K562 (cell line): ENCODE data around the gene SYNJ2. TPM values are rescaled to one million over a fixed set of nuclear protein-coding genes. Genes with fewer than 3 reads are reported as not detected.

Experiments used
- ATAC-seq: fragments of 200-7000 bp; cut with Tn5 transposase; 3 replicates; pipeline ENCODE4 v1.9.1; 2020; ENCODE audit warnings: moderate library complexity
- BruUV-seq: library from RNA; stranded (reverse); fragments of 400-500 nt; replicated peaks from 2 replicates; lab custom pipeline; 2021; lab: Mats Ljungman, UMichigan
- CTCF ChIA-PET: fragments of 300-600 bp; formaldehyde crosslinking; extraction: SDS; loops from one replicate; lab custom pipeline; 2021; ENCODE audit warnings: low intra/inter-chr PET ratio; lab: Yijun Ruan, JAX
- POLR2A ChIA-PET: fragments of 300-600, 350-650 bp; sonication (Branson Sonifier 250); formaldehyde crosslinking; extraction: SDS; loops from one replicate; lab custom pipeline; 2021; ENCODE audit warnings: antibody characterized with exemption, inconsistent platforms; lab: Yijun Ruan, JAX
- DNase-seq, 4 experiments: peaks; one replicate each; pipeline versions ENCODE4 v3.0.0 to v3.0.0-alpha.2; 2011 to 2018; ENCODE audit warnings: low spot score in 3 of 4, mixed read lengths in 3 of 4; ENCODE audit errors: extremely low read depth in 1 of 4
- FAIRE-seq: peaks from 2 replicates; lab custom pipeline; 2011; peaks lifted over from hg19 to GRCh38; lab: Jason Lieb, UNC
- H2AFZ ChIP-seq: 2 replicates; pipeline ENCODE4 v1.6.0; 2011; ENCODE audit warnings: low read depth, low read length, control low read depth, inconsistent platforms
- H3K27ac ChIP-seq: fragments of 200-600 bp; 3 replicates; pipeline ENCODE4 v1.8.0; 2011; ENCODE audit warnings: low read depth, mild to moderate bottlenecking, control low read depth, inconsistent platforms, low read length, moderate library complexity, mixed read lengths; ENCODE audit errors: extremely low read depth
- H3K27me3 ChIP-seq, 2 experiments: fragments of 300-600 bp in 1 of 2; 2 replicates in 1 of 2; 3 replicates in 1 of 2; pipeline versions ENCODE4 v1.6.0 to v1.8.0; 2011; ENCODE audit warnings: inconsistent platforms in 2 of 2, low read length in 2 of 2, mild to moderate bottlenecking in 1 of 2, mixed read lengths in 1 of 2, moderate library complexity in 1 of 2; ENCODE audit not compliant: control insufficient read depth in 2 of 2, insufficient read depth in 2 of 2
- H3K36me3 ChIP-seq: fragments of 300-600 bp; 3 replicates; pipeline ENCODE4 v1.8.0; 2011; ENCODE audit warnings: mild to moderate bottlenecking, low read length, inconsistent platforms; ENCODE audit not compliant: control insufficient read depth, insufficient read depth
- H3K4me1 ChIP-seq, 2 experiments: fragments of 200-600 bp in 1 of 2; replicated peaks in 1 of 2; 2 replicates in 1 of 2; 3 replicates in 1 of 2; pipeline versions ENCODE4 v1.5.1 to v1.8.0; 2011; ENCODE audit warnings: inconsistent platforms in 2 of 2, low read length in 2 of 2, mild to moderate bottlenecking in 1 of 2, mixed read lengths in 1 of 2, moderate library complexity in 1 of 2; ENCODE audit not compliant: control insufficient read depth in 2 of 2, insufficient read depth in 2 of 2
- H3K4me2 ChIP-seq: 2 replicates; pipeline ENCODE4 v1.6.1; 2011; ENCODE audit warnings: low read length, control low read depth, inconsistent platforms, mixed read lengths; ENCODE audit not compliant: insufficient read depth
- H3K4me3 ChIP-seq: fragments of 200-600 bp; sonication (generic), shearing (Covaris generic); 2 replicates; pipeline ENCODE4 v1.5.1; 2016; ENCODE audit warnings: control low read depth, inconsistent platforms
- H3K79me2 ChIP-seq: fragments of 200-600 bp; 3 replicates; pipeline ENCODE4 v1.8.0; 2011; ENCODE audit warnings: low read length, inconsistent platforms; ENCODE audit not compliant: control insufficient read depth, insufficient read depth
- H3K9ac ChIP-seq, 2 experiments: 2 replicates each; pipeline versions ENCODE4 v1.6.0 to v1.6.1; 2011; ENCODE audit warnings: low read depth in 2 of 2, low read length in 2 of 2, control low read depth in 1 of 2, inconsistent platforms in 1 of 2, mild to moderate bottlenecking in 1 of 2, mixed read lengths in 1 of 2; ENCODE audit not compliant: insufficient read depth in 1 of 2
- H3K9me1 ChIP-seq: one replicate; pipeline ENCODE4 v1.6.0; 2011; ENCODE audit warnings: inconsistent platforms, mild to moderate bottlenecking, low read length, moderate library complexity; ENCODE audit not compliant: control insufficient read depth, insufficient read depth
- H3K9me3 ChIP-seq: replicated peaks from 2 replicates; pipeline ENCODE4 v1.5.1; 2011; ENCODE audit warnings: low read depth, low read length, inconsistent platforms; ENCODE audit not compliant: control insufficient read depth, insufficient read depth
- H4K20me1 ChIP-seq: replicated peaks from 2 replicates; pipeline ENCODE4 v1.6.1; 2011; ENCODE audit warnings: low read length, inconsistent platforms, mixed read lengths; ENCODE audit not compliant: control insufficient read depth, insufficient read depth
- AFF1 ChIP-seq, 2 experiments: fragments of 450-650 bp; IDR thresholded peaks; 2 replicates each; pipeline ENCODE4 v1.6.1; 2018; ENCODE audit warnings: mild to moderate bottlenecking in 2 of 2, low read depth in 1 of 2; ENCODE audit not compliant: partially characterized antibody in 2 of 2
- MLX ChIP-seq, 2 experiments: fragments of 450-650 bp in 1 of 2; sonication (generic) in 1 of 2; formaldehyde crosslinking; conservative IDR thresholded peaks; 2 replicates each; pipeline versions ENCODE4 v1.4.0 to v1.8.1; 2020 to 2022; ENCODE audit warnings: mild to moderate bottlenecking in 1 of 2, missing genetic modification reagents in 1 of 2
- SMAD1 ChIP-seq: fragments of 150-350 bp; IDR thresholded peaks from 2 replicates; pipeline ENCODE4 v1.6.1; 2014; ENCODE audit warnings: low read length, low read depth; ENCODE audit not compliant: partially characterized antibody
- WGBS: fragments of 100-300 bp; shearing (Covaris generic); methylation state at CpG from one replicate; pipeline ENCODE4 v1.1.6; 2016; ENCODE audit warnings: low coverage, mixed read lengths; ENCODE audit not compliant: insufficient coverage; ENCODE audit errors: missing lambda C conversion rate; 5-methylcytosine and 5-hydroxymethylcytosine counted together
- in situ Hi-C: fragments of 300-500 bp; cut with MboI; formaldehyde crosslinking; loops from 4 replicates; pipeline ENCODE4 v1.15.0; 2018; ENCODE audit warnings: inconsistent platforms, mixed read lengths
- intact Hi-C: fragments of 100-400 bp; cut with micrococcal nuclease; formaldehyde crosslinking; loops from 2 replicates; pipeline ENCODE4 v1.14.2; 2022
- polyA plus RNA-seq, 8 experiments: library from polyadenylated mRNA; depleted of rRNA in 4 of 8; stranded (reverse) in 5 of 8; unstranded in 3 of 8; fragments of >200 nt; fragmentation: Nextera tagmentation in 2 of 8; fragmentation: Illumina TruSeq in 1 of 8; extraction: Ambion mirVana in 2 of 8; extraction: Trizol in 1 of 8; gene quantifications; 2 replicates each; pipeline versions ENCODE4 v1.2.1 to v1.2.3, GENCODE V29; 2011 to 2014; ENCODE audit warnings: inconsistent platforms in 1 of 8, missing spikeins in 1 of 8
- total RNA-seq, 7 experiments: library from RNA; depleted of rRNA in 6 of 7; stranded (reverse); fragments of >200 nt in 6 of 7; fragmentation: Illumina TruSeq in 2 of 7; extraction: Trizol in 2 of 7; gene quantifications; 2 replicates each; pipeline versions ENCODE4 v1.2.1 to v1.2.3, GENCODE V29; 2011 to 2021; ENCODE audit warnings: low replicate concordance in 1 of 7

SYNJ2 gene
- total and polyA plus RNA-seq, 9 of the 15 experiments (the other 6 are each of a cell fraction or from before 2014, with no cell fraction given) = 3.0 to 27.7 (median 17.8) TPM

GRCh38 chr6:158072083-158072721, 90.5 kb downstream of the SYNJ2 start (continued):
- TF ChIP-seq MLX (CRISPR knock-in tag; conservative IDR thresholded peaks at IDR 0.05) (no peak), SMAD1 (no peak)

GRCh38 chr6:158073776-158074175, 92.1 kb downstream of the SYNJ2 start:
- Histone ChIP-seq H3K4me2 (no peak overlapping the region), H3K4me3 (no peak overlapping the region), H2AFZ (no peak overlapping the region), H3K36me3 (peaks cover 60% of the 10 kb centered on the region), H3K9me1 (peaks cover 3% of the 10 kb centered on the region), H3K27ac (no peak overlapping the region), H3K9me3 (no peaks in the 10 kb centered on the region), H3K4me1 (peaks cover 4 to 9% of the 10 kb centered on the region in 2 experiments; a peak in 4 of 5 replicates), H3K27me3 (no peaks in the 10 kb centered on the region), H4K20me1 (no peaks in the 10 kb centered on the region; the same call in 1 of the 2 replicates), H3K79me2 (no peaks in the 10 kb centered on the region)
- peak in 2 of 4 experiments; percentile 36 to 43 for DNase-seq
- CTCF ChIA-PET = interaction anchor here (2.8 kb wide), 1 partner anchor 92 kb away, joined by 12 read pairs; the partner anchor contains the start of gene SYNJ2
- FAIRE-seq = no peak
- BruUV-seq = no TSS peak
- POLR2A ChIA-PET = interaction anchor here (0.7 to 1.3 kb wide), 5 partner anchors 11 to 84 kb away, joined by 3 to 6 read pairs (median 4); no protein-coding TSS in a partner anchor
- intact Hi-C loops = loop anchor here (2.0 to 5.0 kb wide), 3 partner anchors 46 to 317 kb away; no protein-coding TSS in a partner anchor
- 85% methylated on average over 3 of the region's 3 CpGs for WGBS
- ATAC-seq = no peak
- TF ChIP-seq AFF1 (IDR thresholded peaks at IDR 0.05; ENCODE audit: low read depth in 1 of 2, partially characterized antibody in 2 of 2) = no peak
- TF ChIP-seq, all 486 proteins: peak for 0
- no peak overlapping the region for H3K9ac ChIP-seq
- in situ Hi-C loops = no loop called here
